GM13977 (cell line): ENCODE data around the gene INPPL1.

Source experiments
- DNase-seq: peaks from one replicate; pipeline ENCODE4 v3.0.0; 2012; ENCODE audit warnings: low spot score
- CTCF ChIP-seq: IDR thresholded peaks from 2 replicates; pipeline ENCODE4 v1.5.1; 2012; ENCODE audit warnings: mild to moderate bottlenecking, control low read depth; ENCODE audit not compliant: insufficient read depth; ENCODE audit errors: extremely low read depth, missing control alignments
- in situ Hi-C: fragments of 300-500 bp; cut with MboI; formaldehyde crosslinking; loops from one replicate; pipeline ENCODE4 v1.12.0; 2022; ENCODE audit warnings: low sequenced_read_pairs, low pct_unique_long_range_greater_than_20kb, mixed read lengths, inconsistent platforms; ENCODE audit not compliant: unreplicated experiment

Gene INPPL1

GRCh38 chr11:72218251-72218745, 6.3 kb upstream of the INPPL1 start:
- in situ Hi-C loops = no loop called here
- DNase-seq = no peak
- TF ChIP-seq CTCF = no peak

- no peak for TF ChIP-seq CTCF
- no peak for DNase-seq
- in situ Hi-C loops = no loop called here
Measured at GRCh38 chr11:72220696-72221363, 3.7 kb upstream of the INPPL1 start.

- TF ChIP-seq CTCF = no peak
- in situ Hi-C loops = no loop called here
- DNase-seq = peak; percentile 7
Measured at GRCh38 chr11:72221386-72222075, 3.0 kb upstream of the INPPL1 start.

GRCh38 chr11:72222106-72222891, 2.3 kb upstream of the INPPL1 start:
- TF ChIP-seq CTCF = no peak
- DNase-seq = peak; percentile 5
- in situ Hi-C loops = no loop called here

- DNase-seq = peak; percentile 92
- TF ChIP-seq CTCF = peak; percentile 45
- in situ Hi-C loops = no loop called here
Measured at GRCh38 chr11:72222907-72223614, 1.5 kb upstream of the INPPL1 start.
